Activated naive CD8-positive, alpha-beta T cell treated with anti-CD3 and anti-CD28 coated beads, Interleukin-2, amount 50 U/mL, for 24 hours (primary cell): Measurements from ENCODE around the gene SFT2D1.

Experiments
- ATAC-seq: fragments of 150-1000 bp; cut with Tn5 transposase; one replicate; pipeline ENCODE4 v1.10.0; 2021
- DNase-seq: peaks from one replicate; pipeline ENCODE4 v3.0.0; 2021
- H3K27ac Mint-ChIP-seq: one replicate; pipeline ENCODE4 v1.8.0; 2021; ENCODE audit warnings: mild to moderate bottlenecking, mixed read lengths
- H3K27me3 Mint-ChIP-seq: one replicate; pipeline ENCODE4 v1.8.0; 2021; ENCODE audit warnings: mixed read lengths
- H3K36me3 Mint-ChIP-seq: one replicate; pipeline ENCODE4 v1.8.0; 2021; ENCODE audit warnings: low read depth, mixed read lengths
- H3K4me1 Mint-ChIP-seq: one replicate; pipeline ENCODE4 v1.8.0; 2021; ENCODE audit warnings: mixed read lengths
- H3K4me3 Mint-ChIP-seq: one replicate; pipeline ENCODE4 v1.8.0; 2021; ENCODE audit warnings: mild to moderate bottlenecking, moderate library complexity, mixed read lengths
- H3K9me3 Mint-ChIP-seq: one replicate; pipeline ENCODE4 v1.8.0; 2021; ENCODE audit warnings: mixed read lengths

The SFT2D1 gene

DNA sequence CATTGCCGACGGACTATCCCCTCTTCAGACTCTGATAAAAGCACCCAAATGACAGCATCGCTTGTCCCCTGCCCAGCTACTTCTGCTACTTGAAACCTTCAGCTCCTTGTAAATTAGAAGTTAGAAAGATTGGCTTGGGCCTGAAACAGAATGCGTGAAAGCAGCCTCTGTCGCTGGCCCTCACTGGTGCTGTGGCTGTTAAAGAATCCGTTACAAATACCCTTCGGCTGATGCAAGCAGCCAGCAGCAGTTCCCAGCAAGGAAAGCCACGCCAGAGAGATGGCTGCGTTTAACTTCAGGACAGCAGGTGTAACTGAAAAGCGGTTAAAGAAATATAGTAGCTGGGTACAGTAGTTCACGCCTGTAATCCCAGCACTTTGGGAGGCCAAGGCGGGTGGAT lies 31.7 kb downstream of the SFT2D1 start:
- Mint-ChIP-seq H3K4me1 (peaks cover 3% of the 10 kb centered on the region), H3K27ac (no peak overlapping the region), H3K36me3 (no peaks in the 10 kb centered on the region), H3K27me3 (peaks cover 30% of the 10 kb centered on the region), H3K9me3 (no peaks in the 10 kb centered on the region), H3K4me3 (no peak overlapping the region)
- DNase-seq (no peak), ATAC-seq (no peak)

DNA sequence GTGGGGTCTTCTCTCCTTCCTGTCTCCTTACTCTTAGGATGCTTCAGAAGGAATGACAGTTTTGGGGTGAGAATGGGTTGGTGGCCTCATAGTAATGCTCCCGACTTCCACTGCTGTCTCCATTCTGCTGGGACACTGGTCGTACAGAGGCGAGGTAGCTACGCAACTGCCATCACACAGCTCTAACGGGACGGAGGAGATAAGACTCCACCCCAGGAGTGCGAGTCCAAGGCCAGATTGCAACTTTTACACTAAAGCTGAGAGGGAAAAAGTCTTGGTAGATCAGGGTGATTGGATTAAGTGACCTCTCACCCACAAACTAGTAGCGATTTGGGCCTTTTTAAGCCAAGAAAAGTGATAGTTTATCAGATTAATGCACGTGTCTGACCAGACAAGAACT lies 32.4 kb downstream of the SFT2D1 start:
- ATAC-seq (no peak), DNase-seq (no peak)
- Mint-ChIP-seq H3K27me3 (peaks cover 37% of the 10 kb centered on the region), H3K9me3 (no peaks in the 10 kb centered on the region), H3K36me3 (no peaks in the 10 kb centered on the region), H3K4me1 (peaks cover 3% of the 10 kb centered on the region), H3K27ac (no peak overlapping the region), H3K4me3 (no peak overlapping the region)

DNA sequence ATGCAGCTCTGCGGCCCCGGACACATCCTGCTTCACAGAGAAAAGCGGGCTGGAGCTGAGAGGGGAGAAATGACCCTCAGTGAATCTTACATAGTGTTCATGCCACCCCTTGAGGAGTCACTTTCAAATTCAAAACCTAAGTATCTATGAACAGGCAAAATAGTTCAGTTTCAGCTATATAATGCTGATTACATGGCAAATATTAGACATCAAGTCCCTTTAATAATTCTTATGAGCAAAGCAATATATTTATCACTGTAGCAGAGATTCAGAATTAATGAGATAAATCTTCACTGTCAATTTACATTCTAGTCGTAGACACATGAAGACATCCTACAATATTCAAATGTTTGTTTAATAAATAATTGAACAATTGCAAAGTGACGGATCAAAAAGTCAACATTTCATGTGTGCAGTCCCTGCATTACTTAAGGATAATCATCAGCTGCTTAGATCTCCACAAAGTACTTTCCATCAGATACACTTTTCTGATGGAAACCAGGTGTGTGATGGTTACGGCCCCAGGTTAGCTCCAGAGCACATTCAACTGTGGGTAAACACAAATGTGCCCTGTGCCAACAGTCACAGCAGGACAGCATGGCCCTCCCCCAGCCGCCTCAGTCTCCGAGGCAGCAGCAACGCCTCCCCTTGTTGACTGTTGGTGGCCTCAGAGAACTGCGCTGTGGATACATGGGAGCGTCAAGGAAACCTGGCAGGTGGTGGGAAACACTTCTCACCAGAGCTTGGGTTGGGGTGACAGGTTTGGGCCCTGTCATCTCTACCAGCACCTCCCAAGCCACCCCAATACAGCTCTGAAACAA lies 33.4 kb downstream of the SFT2D1 start:
- no peak for ATAC-seq
- H3K9me3 Mint-ChIP-seq, result no peaks in the 10 kb centered on the region

DNA sequence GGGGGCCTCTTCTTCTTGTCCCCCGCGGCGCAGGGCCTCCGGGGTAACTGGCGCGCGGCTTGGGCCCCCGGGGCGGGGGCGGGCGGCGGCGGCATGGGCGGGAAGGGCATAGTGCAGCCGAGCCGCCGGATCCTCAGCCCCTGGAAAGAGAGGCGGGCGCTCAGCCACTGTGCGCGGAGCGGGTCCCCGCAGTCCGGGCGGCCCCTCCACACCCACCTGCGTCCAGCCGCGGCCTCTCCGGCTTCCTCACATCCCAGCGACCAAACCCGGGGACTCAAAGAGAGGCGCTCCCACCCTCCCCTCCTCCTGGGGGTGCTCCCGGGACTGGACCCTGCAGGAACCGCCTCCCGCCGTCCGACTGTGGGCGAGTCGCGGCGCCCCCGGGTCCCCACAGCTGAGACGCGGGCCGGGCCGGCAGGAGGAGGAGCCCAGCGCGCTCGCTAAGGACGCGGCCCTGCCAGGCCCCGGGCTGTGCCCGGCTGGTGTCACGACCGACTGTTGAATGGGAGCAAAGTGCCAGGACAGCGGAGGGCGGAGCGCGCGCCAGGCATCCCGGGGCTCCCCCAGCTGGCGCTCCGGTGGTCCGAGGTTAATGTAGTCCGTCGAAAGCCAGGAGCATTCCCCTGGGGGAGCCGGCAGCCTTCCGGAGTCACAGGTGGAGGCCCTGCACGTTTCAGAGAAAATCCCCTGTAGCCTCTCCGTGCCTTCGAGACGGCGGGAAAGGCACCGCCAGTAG lies 34.1 kb downstream of the SFT2D1 start, which contains the start of gene PRR18:
TSS of gene PRR18 (minus strand) at position 360 of the 736 bp plus-strand sequence. CDS start at position 110, 250 bp downstream.
- peak within 1 kb of the TSS; percentile 32 for H3K4me3 Mint-ChIP-seq
- DNase-seq (no peak), ATAC-seq (peak; percentile 40)
- H3K36me3 Mint-ChIP-seq, result no peaks in the 10 kb centered on the region
- H3K27ac Mint-ChIP-seq, result no peak within 1 kb of the TSS
- H3K27me3 Mint-ChIP-seq, result peaks cover 48% of the 10 kb centered on the region
- no peaks in the 10 kb centered on the region for H3K9me3 Mint-ChIP-seq
- peaks cover 3% of the 10 kb centered on the region for H3K4me1 Mint-ChIP-seq

More for the DNA sequence above, 33.4 kb downstream of the SFT2D1 start:
- H3K36me3 Mint-ChIP-seq, result no peaks in the 10 kb centered on the region
- H3K4me1 Mint-ChIP-seq, result peaks cover 3% of the 10 kb centered on the region
- H3K27me3 Mint-ChIP-seq, result peaks cover 43% of the 10 kb centered on the region
- no peak overlapping the region for H3K4me3 Mint-ChIP-seq
- H3K27ac Mint-ChIP-seq, result no peak overlapping the region
- no peak for DNase-seq

DNA sequence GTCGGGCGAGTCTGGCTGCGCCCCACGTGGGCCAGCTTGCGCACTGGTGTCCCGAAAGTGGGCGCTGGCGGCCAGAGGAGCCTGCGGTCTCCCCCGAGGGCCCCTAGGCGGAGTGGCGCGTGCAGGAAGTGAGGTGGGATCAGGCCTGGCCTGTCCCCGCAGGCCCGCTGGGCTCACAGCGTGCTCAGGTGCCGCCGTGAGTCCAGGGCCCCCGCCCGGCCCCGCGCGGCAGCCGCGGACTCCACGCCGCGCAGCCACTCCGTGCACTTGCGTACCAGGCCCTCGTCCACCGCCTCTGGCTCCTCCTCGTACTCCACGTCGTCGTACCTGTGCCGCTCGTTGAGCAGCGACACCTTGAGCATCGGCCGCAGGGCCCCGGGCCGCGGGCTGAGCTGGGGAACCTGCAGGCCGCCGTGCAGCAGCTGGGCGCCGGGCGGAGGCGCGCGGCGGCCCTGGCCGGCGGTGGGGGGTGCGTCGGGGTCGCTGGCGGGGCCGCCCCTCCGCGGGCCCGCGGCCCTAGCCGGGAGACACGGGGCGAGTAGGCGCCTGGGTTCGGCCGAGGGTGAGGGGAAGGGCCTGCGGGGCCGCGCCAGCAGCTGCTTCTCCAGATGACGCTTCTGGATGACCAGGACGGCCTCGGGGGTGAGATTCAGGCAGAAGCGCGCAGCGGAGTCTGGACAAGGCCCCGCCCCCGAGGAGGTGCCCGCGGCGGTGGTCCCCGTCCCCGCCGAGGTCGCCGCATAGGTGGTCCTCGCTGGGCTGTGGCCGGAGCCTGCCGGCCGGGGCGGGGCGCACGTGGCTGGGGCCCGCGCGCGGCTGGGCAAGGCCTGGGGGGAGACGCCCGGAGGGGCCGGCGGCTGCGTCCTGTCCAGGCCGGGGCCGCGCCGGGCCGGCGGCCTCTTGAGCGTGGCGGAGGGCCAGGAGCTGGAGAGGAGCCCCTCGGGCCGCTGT lies 35.0 kb downstream of the SFT2D1 start:
- peak; percentile 53 for ATAC-seq
- H3K4me1 Mint-ChIP-seq, result peaks cover 3% of the 10 kb centered on the region
- no peak overlapping the region for H3K4me3 Mint-ChIP-seq
- no peak for DNase-seq
- H3K27ac Mint-ChIP-seq, result no peak overlapping the region
- H3K9me3 Mint-ChIP-seq, result no peaks in the 10 kb centered on the region
- no peaks in the 10 kb centered on the region for H3K36me3 Mint-ChIP-seq
- peaks cover 54% of the 10 kb centered on the region for H3K27me3 Mint-ChIP-seq

DNA sequence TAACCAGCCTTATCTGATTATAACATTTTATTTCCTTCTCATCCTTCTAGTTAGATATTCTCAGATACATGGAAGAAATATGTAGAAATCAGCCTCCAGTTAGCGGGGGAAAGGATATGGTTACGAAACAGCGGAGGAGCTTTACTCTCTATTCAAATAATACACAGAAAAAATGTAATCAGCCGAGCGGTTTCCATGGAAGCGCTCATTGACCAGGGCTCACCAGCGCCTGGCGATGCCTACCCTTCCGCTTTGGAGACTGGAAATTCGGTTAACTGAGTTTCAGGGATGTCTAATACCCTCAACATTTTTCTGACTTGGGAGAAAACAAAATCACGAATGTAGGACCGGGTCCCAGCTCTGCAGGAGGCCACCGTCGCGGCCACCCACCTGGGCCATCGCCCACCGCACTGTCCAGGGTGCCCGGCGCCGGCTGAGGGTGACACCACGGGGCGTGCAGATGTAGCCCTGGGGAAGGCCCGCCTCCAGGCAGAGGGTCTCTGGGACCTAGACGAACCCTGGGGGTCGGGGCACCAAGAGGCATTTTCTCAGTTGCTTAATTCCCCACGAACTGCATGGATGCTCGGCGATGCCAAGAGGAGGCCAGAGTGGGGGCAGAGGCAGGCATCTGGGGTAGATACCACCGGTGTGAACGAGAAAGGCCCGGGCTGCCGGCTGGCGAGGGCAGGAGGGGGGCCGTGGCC lies 35.8 kb downstream of the SFT2D1 start:
- H3K9me3 Mint-ChIP-seq, result no peaks in the 10 kb centered on the region
- H3K4me1 Mint-ChIP-seq, result peaks cover 3% of the 10 kb centered on the region
- H3K36me3 Mint-ChIP-seq, result no peaks in the 10 kb centered on the region
- H3K4me3 Mint-ChIP-seq, result peak overlapping the region; percentile 44
- DNase-seq, result no peak
- H3K27ac Mint-ChIP-seq, result no peak overlapping the region
- peak; percentile 5 for ATAC-seq
- peaks cover 56% of the 10 kb centered on the region for H3K27me3 Mint-ChIP-seq

DNA sequence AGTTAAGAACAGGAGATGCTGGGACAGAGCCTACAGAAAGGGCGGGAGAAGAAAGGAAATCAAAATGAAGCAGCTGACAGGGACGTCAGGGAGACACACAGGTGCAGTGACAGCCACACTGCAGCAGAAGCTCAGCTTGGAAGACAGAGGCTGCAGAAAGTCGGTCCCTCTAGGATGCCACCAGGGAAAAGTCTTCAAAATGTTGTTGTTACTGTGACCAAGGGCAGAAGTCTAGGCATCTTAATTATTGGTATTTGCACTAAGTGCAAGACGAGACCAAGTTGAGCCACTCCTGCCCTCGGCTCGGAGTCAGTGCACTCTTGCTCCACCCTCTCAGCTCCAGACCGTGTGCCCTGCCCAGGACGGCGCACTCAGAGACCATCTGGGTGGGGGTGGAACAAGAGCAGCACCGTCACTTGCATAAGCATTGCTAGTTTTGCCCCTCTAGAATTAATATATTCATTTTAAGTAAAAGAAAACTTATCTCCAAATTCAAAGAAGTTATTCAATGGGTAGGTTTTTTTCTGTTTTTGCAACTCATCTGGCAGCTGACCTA lies 36.7 kb downstream of the SFT2D1 start:
- ATAC-seq, result no peak
- Mint-ChIP-seq H3K4me1 (peaks cover 3% of the 10 kb centered on the region), H3K9me3 (no peaks in the 10 kb centered on the region), H3K36me3 (no peaks in the 10 kb centered on the region), H3K27me3 (peaks cover 58% of the 10 kb centered on the region), H3K27ac (no peak overlapping the region), H3K4me3 (no peak overlapping the region)
- no peak for DNase-seq

DNA sequence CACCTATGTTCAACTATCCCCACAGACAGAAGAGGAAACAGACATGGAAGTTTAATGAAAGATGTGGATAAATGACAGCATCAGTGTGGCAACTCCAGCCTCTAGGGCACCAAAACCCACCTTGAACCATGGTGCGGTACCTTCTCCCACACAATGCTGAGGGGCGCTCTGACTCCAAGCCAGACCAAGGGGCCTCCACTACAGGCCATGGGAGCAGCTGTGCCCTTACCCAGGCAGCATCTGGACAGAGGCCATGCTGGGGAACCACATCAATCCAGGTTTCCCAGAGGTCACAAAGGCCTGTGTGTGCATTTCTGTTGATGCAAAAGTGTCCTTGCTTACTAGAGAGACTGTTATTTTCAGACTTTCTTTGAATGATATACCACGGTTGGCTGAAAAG lies 38.2 kb downstream of the SFT2D1 start:
- H3K4me1 Mint-ChIP-seq, result peaks cover 3% of the 10 kb centered on the region
- no peaks in the 10 kb centered on the region for H3K9me3 Mint-ChIP-seq
- H3K27ac Mint-ChIP-seq, result no peak overlapping the region
- peaks cover 51% of the 10 kb centered on the region for H3K27me3 Mint-ChIP-seq
- no peak overlapping the region for H3K4me3 Mint-ChIP-seq
- DNase-seq (no peak), ATAC-seq (no peak)
- H3K36me3 Mint-ChIP-seq, result no peaks in the 10 kb centered on the region

DNA sequence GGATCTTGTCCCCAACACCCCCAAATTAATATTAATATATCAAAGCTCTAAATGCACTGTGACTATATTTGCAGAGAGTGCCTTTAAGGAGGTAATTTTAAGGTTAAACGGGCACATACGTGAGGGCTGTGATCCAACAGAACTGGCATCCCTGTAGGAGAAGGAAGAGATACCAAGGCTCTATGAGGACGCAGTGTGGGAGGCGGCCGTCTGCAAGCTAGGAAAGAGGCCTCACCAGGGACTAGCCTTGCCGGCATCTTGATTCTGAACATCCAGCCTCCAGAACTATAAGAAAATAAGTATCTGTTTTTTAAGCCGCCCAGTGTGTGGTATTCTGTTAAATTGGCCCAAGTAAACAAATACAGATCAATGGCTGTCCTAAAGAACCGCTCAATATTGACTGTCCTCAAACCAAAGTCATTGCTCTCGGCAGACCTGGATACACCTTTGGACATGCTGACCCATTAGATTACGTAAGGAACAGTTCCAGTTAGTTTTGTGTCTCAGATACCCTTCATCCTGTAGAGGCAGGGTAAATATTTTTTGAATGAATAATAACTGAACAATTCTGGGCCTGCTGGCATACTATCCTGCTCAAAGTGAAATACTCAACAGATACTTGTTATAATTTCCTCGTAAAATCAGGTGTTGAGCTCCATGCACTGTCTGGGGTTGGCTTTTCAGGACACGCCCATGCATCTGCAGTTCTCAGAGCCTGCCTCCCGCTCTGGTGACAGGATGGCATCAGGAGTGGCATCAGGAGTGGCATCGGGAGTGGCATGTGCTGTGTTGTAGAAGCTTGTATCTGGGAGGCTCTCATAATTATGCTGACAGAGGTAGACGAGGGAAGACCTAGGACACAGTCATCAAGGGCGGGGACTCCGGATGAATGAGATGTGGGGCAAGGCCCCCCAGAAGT lies 40.5 kb downstream of the SFT2D1 start:
- Mint-ChIP-seq H3K4me1 (peaks cover 3% of the 10 kb centered on the region), H3K36me3 (no peaks in the 10 kb centered on the region), H3K4me3 (no peak overlapping the region), H3K9me3 (no peaks in the 10 kb centered on the region), H3K27ac (no peak overlapping the region), H3K27me3 (peaks cover 46% of the 10 kb centered on the region)
- no peak for ATAC-seq
- DNase-seq, result no peak

DNA sequence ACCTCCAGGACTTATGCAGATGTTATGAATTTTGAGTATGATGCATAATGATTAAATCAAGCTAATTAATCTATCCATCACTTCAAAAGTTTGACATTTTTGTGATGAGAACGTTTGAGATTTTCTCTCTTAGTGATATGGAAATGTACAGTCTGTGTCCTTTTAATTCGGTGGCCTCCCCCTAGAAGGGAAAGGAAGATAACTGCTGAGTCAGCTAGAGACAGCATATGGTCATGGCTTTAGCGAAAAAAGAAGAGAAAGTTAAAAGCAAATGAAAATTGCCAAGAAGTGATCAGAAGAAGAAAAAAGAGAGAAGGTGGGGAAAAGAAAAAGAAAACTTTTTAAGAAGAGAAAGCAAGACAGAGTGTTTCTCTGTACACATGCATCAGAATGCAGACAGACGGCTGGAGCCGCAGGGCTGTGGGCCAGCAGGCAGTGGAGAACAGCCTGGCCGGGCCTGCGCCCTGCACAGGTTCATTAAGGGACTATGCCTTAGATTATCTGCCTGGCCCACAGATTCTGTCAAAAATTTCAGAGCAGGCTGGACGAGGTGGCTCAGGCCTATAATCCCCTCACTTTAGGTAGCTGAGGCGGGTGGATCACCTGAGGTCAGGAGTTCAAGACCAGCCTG lies 41.9 kb downstream of the SFT2D1 start:
- no peaks in the 10 kb centered on the region for H3K4me1 Mint-ChIP-seq
- ATAC-seq, result no peak
- no peak for DNase-seq
- H3K4me3 Mint-ChIP-seq, result no peak overlapping the region
- H3K27ac Mint-ChIP-seq, result no peak overlapping the region
- no peaks in the 10 kb centered on the region for H3K36me3 Mint-ChIP-seq
- H3K27me3 Mint-ChIP-seq, result peaks cover 37% of the 10 kb centered on the region
- no peaks in the 10 kb centered on the region for H3K9me3 Mint-ChIP-seq

DNA sequence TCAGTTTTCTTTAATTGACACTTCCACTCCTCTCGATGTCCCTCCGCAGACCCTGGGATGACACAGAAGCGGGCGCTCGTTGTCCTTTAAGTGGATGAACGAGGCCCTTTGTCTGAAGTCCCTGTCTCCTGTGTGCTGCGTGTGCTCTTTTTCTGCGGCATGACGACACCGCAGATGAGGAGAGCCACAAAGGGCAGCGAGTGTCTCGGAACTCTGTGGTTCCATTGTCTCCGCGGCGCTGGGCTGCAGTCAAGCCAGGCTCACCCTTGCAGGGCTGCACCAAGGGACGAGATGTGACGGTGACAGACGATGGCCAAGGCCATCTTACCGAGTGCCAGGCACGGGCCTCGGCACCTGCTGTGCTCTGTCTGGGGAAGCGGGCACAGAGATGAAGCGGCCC lies 44.7 kb downstream of the SFT2D1 start:
- ATAC-seq (no peak), DNase-seq (no peak)
- no peaks in the 10 kb centered on the region for H3K36me3 Mint-ChIP-seq
- H3K4me3 Mint-ChIP-seq, result no peak overlapping the region
- H3K9me3 Mint-ChIP-seq, result no peaks in the 10 kb centered on the region
- H3K27ac Mint-ChIP-seq, result no peak overlapping the region
- peaks cover 20% of the 10 kb centered on the region for H3K27me3 Mint-ChIP-seq
- peaks cover 4% of the 10 kb centered on the region for H3K4me1 Mint-ChIP-seq

DNA sequence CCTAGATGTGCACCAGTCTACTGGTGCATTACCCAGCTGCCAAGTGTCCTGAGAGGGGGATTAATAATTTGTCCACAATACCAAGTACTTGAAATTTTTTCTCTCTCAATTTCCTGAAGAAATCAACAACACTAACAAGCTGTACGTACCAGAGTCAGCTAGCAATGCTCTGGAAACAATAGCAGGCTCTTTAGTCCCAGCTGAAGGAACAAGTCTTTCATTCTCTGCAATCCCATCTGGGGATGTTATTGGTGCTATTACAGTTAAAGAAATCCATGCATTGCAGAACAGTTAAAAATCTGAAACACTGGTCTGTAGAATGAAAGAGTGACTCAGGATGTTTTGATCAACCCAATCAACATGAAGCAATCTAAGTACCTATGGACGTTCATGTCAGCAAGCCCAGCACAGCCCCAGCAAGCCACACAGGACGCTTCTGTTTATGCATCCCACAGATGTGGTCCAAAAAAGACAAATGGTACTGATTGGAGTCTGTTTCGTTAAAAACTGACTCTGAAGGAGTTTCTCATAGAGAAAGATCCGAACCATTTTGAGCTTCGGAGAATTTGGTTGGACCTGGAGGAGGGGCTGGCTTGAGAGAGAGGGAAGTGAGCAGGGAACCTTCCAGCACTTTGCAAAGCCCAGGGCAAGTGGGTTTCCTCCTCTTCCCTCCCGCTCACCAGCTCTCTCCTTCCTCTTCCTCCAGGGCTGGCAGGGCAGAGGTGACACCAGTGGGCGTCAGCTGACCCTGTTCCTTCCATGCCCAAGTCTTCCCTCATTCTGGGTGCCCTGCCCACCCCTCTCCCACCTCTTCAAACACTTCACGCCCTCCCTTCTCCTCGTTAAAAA lies 46.1 kb downstream of the SFT2D1 start:
- Mint-ChIP-seq H3K9me3 (no peaks in the 10 kb centered on the region), H3K4me3 (no peak overlapping the region), H3K36me3 (no peaks in the 10 kb centered on the region), H3K4me1 (peaks cover 4% of the 10 kb centered on the region), H3K27me3 (peaks cover 13% of the 10 kb centered on the region), H3K27ac (no peak overlapping the region)
- DNase-seq (no peak), ATAC-seq (no peak)
